HG03442 (cell line): ENCODE results near the gene MYO1D.

ENCODE experiments used
- ATAC-seq: cut with Tn5 transposase; IDR thresholded peaks from one replicate; pipeline ENCODE4 v1.9.1; 2021; ENCODE audit warnings: mild to moderate bottlenecking, moderate library complexity; ENCODE audit not compliant: unreplicated experiment

Gene MYO1D

GRCh38 chr17:32631341-32632096 is 245.4 kb downstream of the MYO1D start:
- ATAC-seq, result no peak

GRCh38 chr17:32629563-32630190 is 247.2 kb downstream of the MYO1D start:
- ATAC-seq, result no peak

GRCh38 chr17:32628271-32629044 is 248.5 kb downstream of the MYO1D start:
- ATAC-seq, result no peak

GRCh38 chr17:32627239-32627996 is 249.5 kb downstream of the MYO1D start:
- ATAC-seq, result no peak

- ATAC-seq, result no peak
Observed at GRCh38 chr17:32626379-32626791, 250.5 kb downstream of the MYO1D start.

GRCh38 chr17:32625971-32626370 is 251.0 kb downstream of the MYO1D start:
- ATAC-seq, result no peak

- ATAC-seq, result no peak
Observed at GRCh38 chr17:32623196-32623595, 253.7 kb downstream of the MYO1D start.

GRCh38 chr17:32622540-32622939 is 254.4 kb downstream of the MYO1D start:
- ATAC-seq, result no peak

- ATAC-seq, result no peak
Observed at GRCh38 chr17:32621612-32622312, 255.2 kb downstream of the MYO1D start.

- ATAC-seq, result no peak
Observed at GRCh38 chr17:32615326-32615725, 261.6 kb downstream of the MYO1D start.

- no peak for ATAC-seq
Observed at GRCh38 chr17:32610943-32611342, 266.0 kb downstream of the MYO1D start.

GRCh38 chr17:32609884-32610650 is 266.9 kb downstream of the MYO1D start:
- no peak for ATAC-seq

- ATAC-seq, result no peak
Observed at GRCh38 chr17:32609085-32609484, 267.8 kb downstream of the MYO1D start.

- no peak for ATAC-seq
Observed at GRCh38 chr17:32608267-32608666, 268.7 kb downstream of the MYO1D start.

GRCh38 chr17:32604966-32605365 is 272.0 kb downstream of the MYO1D start:
- no peak for ATAC-seq

- no peak for ATAC-seq
Observed at GRCh38 chr17:32602396-32602795, 274.5 kb downstream of the MYO1D start.

- no peak for ATAC-seq
Observed at GRCh38 chr17:32601866-32602265, 275.1 kb downstream of the MYO1D start.

- ATAC-seq, result no peak
Observed at GRCh38 chr17:32596628-32597027, 280.3 kb downstream of the MYO1D start.

GRCh38 chr17:32596206-32596605 is 280.7 kb downstream of the MYO1D start:
- no peak for ATAC-seq

- no peak for ATAC-seq
Observed at GRCh38 chr17:32593003-32593402, 283.9 kb downstream of the MYO1D start.
